ENCODE measurements around the gene RAN. TPM values are rescaled to one million over a fixed set of nuclear protein-coding genes. Genes with fewer than 3 reads are reported as not detected.

RAN gene
- total and polyA plus RNA-seq, 9 donors: 80.4 to 419 (median 314) TPM

GRCh38 chr12:130879212-130879686 lies 7.4 kb downstream of the RAN start:
- Histone ChIP-seq H3K9me3 (no peaks in the 10 kb centered on the region), H3K27me3 (no peaks in the 10 kb centered on the region), H3K4me3 (no peak overlapping the region), H3K27ac (no peak overlapping the region), H3K4me1 (ENCODE audit: insufficient read depth) (no peaks in the 10 kb centered on the region), H3K36me3 (no peaks in the 10 kb centered on the region)
- WGBS, 3 donors: 80 to 91% (median 90%) methylated on average over 13 of the region's 13 CpGs
- no peak for DNase-seq
- TF ChIP-seq CTCF (IDR thresholded peaks at IDR 0.05) (no peak), EP300 (IDR thresholded peaks at IDR 0.05) (no peak), POLR2A (IDR thresholded peaks at IDR 0.05) (no peak)
- intact Hi-C loops (cut with DNase I): no loop called here

- H3K4me3 ChIP-seq: no peak overlapping the region
- H3K36me3 ChIP-seq: no peaks in the 10 kb centered on the region
- no peaks in the 10 kb centered on the region for H3K27me3 ChIP-seq
- intact Hi-C loops (cut with DNase I): no loop called here
- H3K4me1 ChIP-seq (ENCODE audit: insufficient read depth): no peaks in the 10 kb centered on the region
- TF ChIP-seq EP300 (IDR thresholded peaks at IDR 0.05) (no peak), CTCF (IDR thresholded peaks at IDR 0.05) (no peak), POLR2A (IDR thresholded peaks at IDR 0.05) (no peak)
- WGBS, 3 donors: 42 to 58% (median 56%) methylated on average over 17 of the region's 17 CpGs
- no peaks in the 10 kb centered on the region for H3K9me3 ChIP-seq
- no peak overlapping the region for H3K27ac ChIP-seq
- DNase-seq: no peak
These were observed 8.0 kb downstream of the RAN start for GRCh38 chr12:130879781-130880389.

GRCh38 chr12:130880411-130880885 lies 8.6 kb downstream of the RAN start:
- H3K36me3 ChIP-seq: no peaks in the 10 kb centered on the region
- DNase-seq: no peak
- H3K9me3 ChIP-seq: no peaks in the 10 kb centered on the region
- 9 to 20% (median 18%) methylated on average over 10 of the region's 10 CpGs for WGBS, 3 donors
- TF ChIP-seq POLR2A (IDR thresholded peaks at IDR 0.05) (no peak), CTCF (IDR thresholded peaks at IDR 0.05) (no peak), EP300 (IDR thresholded peaks at IDR 0.05) (no peak)
- no peak overlapping the region for H3K4me3 ChIP-seq
- no peaks in the 10 kb centered on the region for H3K4me1 ChIP-seq (ENCODE audit: insufficient read depth)
- intact Hi-C loops (cut with DNase I): no loop called here
- H3K27ac ChIP-seq: no peak overlapping the region
- no peaks in the 10 kb centered on the region for H3K27me3 ChIP-seq

- Histone ChIP-seq H3K4me1 (ENCODE audit: insufficient read depth) (no peaks in the 10 kb centered on the region), H3K36me3 (no peaks in the 10 kb centered on the region), H3K27ac (no peak overlapping the region), H3K4me3 (no peak overlapping the region), H3K27me3 (no peaks in the 10 kb centered on the region), H3K9me3 (no peaks in the 10 kb centered on the region)
- DNase-seq: no peak
- TF ChIP-seq EP300 (IDR thresholded peaks at IDR 0.05): no peak
- no peak for TF ChIP-seq CTCF (IDR thresholded peaks at IDR 0.05)
- no peak for TF ChIP-seq POLR2A (IDR thresholded peaks at IDR 0.05)
- intact Hi-C loops (cut with DNase I): no loop called here
- 72 to 76% (median 72%) methylated on average over 5 of the region's 5 CpGs for WGBS, 3 donors
These were observed 9.2 kb downstream of the RAN start for GRCh38 chr12:130881046-130881445.
